ENCODE measurements around the gene METTL16.
"Not testable (repeated sequence)": the region's sequence is repeated elsewhere in the genome, so short reads cannot be mapped to it uniquely, and the experiment has no call there.

METTL16 gene

DNA sequence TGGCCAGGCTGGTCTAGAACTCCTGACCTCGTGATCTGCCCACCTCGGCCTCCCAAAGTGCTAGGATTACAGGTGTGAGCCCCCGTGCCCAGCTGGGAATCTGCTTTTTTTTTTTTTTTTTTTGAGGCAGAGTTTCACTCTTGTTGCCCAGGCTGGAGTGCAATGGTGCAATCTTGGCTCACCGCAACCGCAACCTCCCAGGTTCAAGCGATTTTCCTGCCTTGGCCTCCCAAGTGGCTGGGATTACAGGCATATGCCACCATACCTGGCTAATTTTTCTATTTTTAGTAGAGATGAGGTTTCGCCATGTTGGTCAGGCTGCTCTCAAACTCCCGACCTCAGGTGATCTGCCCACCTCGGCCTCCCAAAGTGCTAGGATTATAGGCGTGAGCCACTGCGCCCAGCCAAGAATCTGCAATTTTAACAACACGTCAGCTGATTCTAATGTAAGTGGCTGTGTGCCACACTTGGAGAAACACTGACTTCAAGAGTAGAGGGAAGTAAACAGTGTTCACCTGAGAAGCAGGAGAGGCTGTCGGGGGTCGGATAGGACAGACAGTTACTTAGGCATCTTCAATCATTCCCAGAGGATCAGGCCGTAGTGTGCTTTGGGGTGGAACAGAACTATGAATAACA, 10.2 kb upstream of the METTL16 start:
- H3K36me3 Mint-ChIP-seq (ENCODE audit: low read depth); H3K4me3 Mint-ChIP-seq; H3K9me3 Mint-ChIP-seq; H3K27ac Mint-ChIP-seq; intact Hi-C loops (cut with micrococcal nuclease); H3K27me3 Mint-ChIP-seq; H3K4me1 Mint-ChIP-seq (ENCODE audit: low read depth): not testable (repeated sequence)

GRCh38 chr17:2521257-2521656, 9.6 kb upstream of the METTL16 start:
- no peak overlapping the region for H3K27ac Mint-ChIP-seq
- no peaks in the 10 kb centered on the region for H3K9me3 Mint-ChIP-seq
- H3K36me3 Mint-ChIP-seq (ENCODE audit: low read depth) = no peaks in the 10 kb centered on the region
- H3K4me3 Mint-ChIP-seq = no peak overlapping the region
- no peaks in the 10 kb centered on the region for H3K4me1 Mint-ChIP-seq (ENCODE audit: low read depth)
- intact Hi-C loops (cut with micrococcal nuclease) = no loop called here
- H3K27me3 Mint-ChIP-seq = no peaks in the 10 kb centered on the region

DNA sequence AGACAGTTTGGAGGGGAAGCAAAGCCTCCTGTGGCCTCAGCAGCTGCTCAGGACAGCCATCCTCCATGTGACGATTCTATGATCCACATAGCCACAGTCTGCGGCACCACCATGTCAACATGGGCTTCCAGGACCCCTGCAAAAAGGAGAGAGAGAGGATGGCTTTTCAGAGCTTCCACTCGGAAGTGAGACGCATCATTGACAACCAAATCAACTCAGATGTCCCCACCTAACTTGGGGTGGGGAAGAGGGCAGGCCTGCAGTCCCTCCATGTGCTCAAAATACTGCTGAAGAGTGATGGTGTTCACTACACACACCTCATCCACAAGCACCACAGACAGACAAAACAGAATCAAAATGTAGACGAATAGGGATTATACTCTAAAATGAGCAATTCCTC, 5.9 kb upstream of the METTL16 start:
- intact Hi-C loops (cut with micrococcal nuclease) = no loop called here
- no peak overlapping the region for H3K27ac Mint-ChIP-seq
- no peak overlapping the region for H3K4me3 Mint-ChIP-seq
- H3K9me3 Mint-ChIP-seq = no peaks in the 10 kb centered on the region
- no peaks in the 10 kb centered on the region for H3K36me3 Mint-ChIP-seq (ENCODE audit: low read depth)
- no peaks in the 10 kb centered on the region for H3K4me1 Mint-ChIP-seq (ENCODE audit: low read depth)
- H3K27me3 Mint-ChIP-seq = no peaks in the 10 kb centered on the region

GRCh38 chr17:2511138-2511461, 588 bp downstream of the METTL16 start:
- H3K9me3 Mint-ChIP-seq = no peaks in the 10 kb centered on the region
- intact Hi-C loops (cut with micrococcal nuclease) = loop anchor here (5.0 kb wide), 1 partner anchor 81 kb away; the partner anchor contains the start of gene PAFAH1B1
- peaks cover 10% of the 10 kb centered on the region for H3K4me1 Mint-ChIP-seq (ENCODE audit: low read depth)
- no peak overlapping the region for H3K4me3 Mint-ChIP-seq
- H3K36me3 Mint-ChIP-seq (ENCODE audit: low read depth) = peaks cover 4% of the 10 kb centered on the region
- no peaks in the 10 kb centered on the region for H3K27me3 Mint-ChIP-seq
- no peak overlapping the region for H3K27ac Mint-ChIP-seq

DNA sequence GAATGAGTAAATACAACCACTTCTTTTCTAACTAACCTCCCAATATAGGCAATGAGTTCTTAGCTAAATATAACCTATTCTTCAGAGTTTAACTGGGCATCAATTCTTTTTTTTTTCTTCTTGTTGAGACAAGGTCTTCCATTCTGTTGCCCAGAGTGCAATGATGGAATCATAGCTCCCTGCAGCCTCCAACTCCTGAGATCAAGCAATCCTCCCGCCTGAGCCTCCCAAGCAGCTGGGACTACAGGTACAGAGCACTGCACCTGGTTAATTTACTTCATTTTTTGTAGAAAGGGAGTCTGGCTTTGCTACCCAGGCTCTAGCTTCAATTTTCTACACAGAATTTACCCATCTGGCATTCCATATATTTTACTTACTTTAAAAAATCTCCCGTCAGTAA, 1.1 kb downstream of the METTL16 start:
- Mint-ChIP-seq H3K4me1 (ENCODE audit: low read depth) (peaks cover 14% of the 10 kb centered on the region), H3K36me3 (ENCODE audit: low read depth) (peaks cover 9% of the 10 kb centered on the region), H3K27ac (no peak overlapping the region), H3K27me3 (no peaks in the 10 kb centered on the region), H3K9me3 (no peaks in the 10 kb centered on the region), H3K4me3 (no peak overlapping the region)
- intact Hi-C loops (cut with micrococcal nuclease) = loop anchor here (5.0 kb wide), 1 partner anchor 82 kb away; the partner anchor contains the start of gene PAFAH1B1

DNA sequence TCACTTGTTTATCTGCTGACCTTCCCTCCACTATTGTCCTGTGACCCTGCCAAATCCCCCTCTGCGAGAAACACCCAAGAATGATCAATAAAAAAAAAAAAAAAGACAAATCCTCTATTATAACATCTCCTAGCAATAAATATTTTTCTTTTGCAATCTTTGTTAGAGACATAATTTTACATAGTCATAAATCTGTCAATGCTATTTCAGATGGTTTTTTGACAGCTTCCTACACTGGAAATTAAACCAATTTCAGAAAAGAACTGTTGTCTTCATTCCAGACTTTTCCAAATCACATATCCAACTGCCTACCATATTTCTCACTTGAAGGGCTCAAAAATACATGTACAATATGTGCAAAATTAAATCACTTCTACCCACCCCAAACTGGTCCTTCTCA, 3.7 kb downstream of the METTL16 start:
- Mint-ChIP-seq H3K27me3 (no peaks in the 10 kb centered on the region), H3K4me3 (no peak overlapping the region), H3K4me1 (ENCODE audit: low read depth) (peaks cover 16% of the 10 kb centered on the region), H3K27ac (no peak overlapping the region), H3K36me3 (ENCODE audit: low read depth) (peaks cover 12% of the 10 kb centered on the region), H3K9me3 (no peaks in the 10 kb centered on the region)
- intact Hi-C loops (cut with micrococcal nuclease) = no loop called here

- not testable (repeated sequence) for H3K4me3 Mint-ChIP-seq
- peaks cover 17% of the 10 kb centered on the region for H3K36me3 Mint-ChIP-seq (ENCODE audit: low read depth)
Observed at GRCh38 chr17:2507015-2507414, 4.7 kb downstream of the METTL16 start.

DNA sequence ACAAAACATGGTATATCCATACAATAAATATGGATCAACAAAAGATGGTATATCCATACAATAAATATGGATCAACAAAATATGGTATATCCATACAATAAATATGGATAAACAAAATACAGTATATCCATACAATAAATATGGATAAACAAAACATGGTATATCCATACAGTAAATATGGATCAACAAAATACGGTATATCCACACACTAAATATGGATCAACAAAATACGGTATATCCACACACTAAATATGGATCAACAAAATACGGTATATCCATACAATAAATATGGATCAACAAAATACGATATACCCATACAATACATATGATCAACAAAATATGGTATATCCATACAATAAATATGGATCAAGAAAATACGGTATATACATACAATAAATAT, 8.1 kb downstream of the METTL16 start:
- H3K36me3 Mint-ChIP-seq (ENCODE audit: low read depth) = peaks cover 48% of the 10 kb centered on the region
- no peaks in the 10 kb centered on the region for H3K9me3 Mint-ChIP-seq
- no peak overlapping the region for H3K4me3 Mint-ChIP-seq
- intact Hi-C loops (cut with micrococcal nuclease) = no loop called here
- H3K27ac Mint-ChIP-seq = no peak overlapping the region
- peaks cover 21% of the 10 kb centered on the region for H3K4me1 Mint-ChIP-seq (ENCODE audit: low read depth)
- no peaks in the 10 kb centered on the region for H3K27me3 Mint-ChIP-seq

More at GRCh38 chr17:2507015-2507414, 4.7 kb downstream of the METTL16 start:
- H3K9me3 Mint-ChIP-seq; intact Hi-C loops (cut with micrococcal nuclease); H3K27me3 Mint-ChIP-seq; H3K27ac Mint-ChIP-seq: not testable (repeated sequence)
- peaks cover 26% of the 10 kb centered on the region for H3K4me1 Mint-ChIP-seq (ENCODE audit: low read depth)

DNA sequence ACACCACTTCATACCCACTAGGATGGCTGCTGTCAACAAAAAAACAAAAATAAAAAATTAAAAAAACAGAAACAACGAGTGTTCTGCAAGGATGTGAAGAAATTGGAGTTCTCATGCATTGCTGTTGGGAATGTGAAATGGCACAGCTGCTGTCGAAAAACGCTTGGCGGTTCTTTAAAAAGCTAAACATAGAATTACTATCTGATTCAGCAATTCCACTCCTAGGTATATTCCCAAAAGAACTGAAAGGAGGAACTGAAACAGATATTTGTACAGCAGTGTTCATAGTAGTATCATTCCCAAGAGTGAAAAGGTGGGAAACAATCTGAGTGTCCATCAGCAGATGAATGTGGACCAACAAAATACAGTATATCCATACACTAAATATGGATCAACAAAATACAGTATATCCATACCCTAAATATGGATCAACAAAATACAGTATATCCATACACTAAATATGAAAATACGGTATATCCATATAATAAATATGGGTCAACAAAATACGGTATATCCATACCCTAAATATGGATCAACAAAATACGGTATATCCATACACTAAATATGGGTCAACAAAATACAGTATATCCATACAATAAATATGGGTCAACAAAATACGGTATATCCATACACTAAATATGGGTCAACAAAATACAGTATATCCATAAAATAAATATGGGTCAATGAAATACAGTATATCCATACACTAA, 8.7 kb downstream of the METTL16 start:
- no peak overlapping the region for H3K27ac Mint-ChIP-seq
- peaks cover 16% of the 10 kb centered on the region for H3K4me1 Mint-ChIP-seq (ENCODE audit: low read depth)
- peaks cover 54% of the 10 kb centered on the region for H3K36me3 Mint-ChIP-seq (ENCODE audit: low read depth)
- intact Hi-C loops (cut with micrococcal nuclease) = no loop called here
- no peak overlapping the region for H3K4me3 Mint-ChIP-seq
- H3K9me3 Mint-ChIP-seq = no peaks in the 10 kb centered on the region
- no peaks in the 10 kb centered on the region for H3K27me3 Mint-ChIP-seq

GRCh38 chr17:2500446-2500845, 11.2 kb downstream of the METTL16 start:
- Mint-ChIP-seq H3K36me3 (ENCODE audit: low read depth) (peaks cover 65% of the 10 kb centered on the region), H3K4me3 (no peak overlapping the region), H3K27ac (no peak overlapping the region), H3K9me3 (no peaks in the 10 kb centered on the region), H3K27me3 (no peaks in the 10 kb centered on the region), H3K4me1 (ENCODE audit: low read depth) (peaks cover 10% of the 10 kb centered on the region)
- intact Hi-C loops (cut with micrococcal nuclease) = no loop called here

GRCh38 chr17:2489286-2489685, 22.4 kb downstream of the METTL16 start:
- H3K27ac Mint-ChIP-seq; H3K9me3 Mint-ChIP-seq; H3K36me3 Mint-ChIP-seq (ENCODE audit: low read depth); H3K4me3 Mint-ChIP-seq; H3K27me3 Mint-ChIP-seq; intact Hi-C loops (cut with micrococcal nuclease): not testable (repeated sequence)
- peaks cover 29% of the 10 kb centered on the region for H3K4me1 Mint-ChIP-seq (ENCODE audit: low read depth)

- intact Hi-C loops (cut with micrococcal nuclease) = no loop called here
- H3K27me3 Mint-ChIP-seq = no peaks in the 10 kb centered on the region
- H3K36me3 Mint-ChIP-seq (ENCODE audit: low read depth) = peaks cover 7% of the 10 kb centered on the region
- H3K9me3 Mint-ChIP-seq = no peaks in the 10 kb centered on the region
- no peak overlapping the region for H3K4me3 Mint-ChIP-seq
- H3K4me1 Mint-ChIP-seq (ENCODE audit: low read depth) = peaks cover 22% of the 10 kb centered on the region
- H3K27ac Mint-ChIP-seq = no peak overlapping the region
Observed at GRCh38 chr17:2487306-2487705, 24.4 kb downstream of the METTL16 start.

- H3K4me3 Mint-ChIP-seq; intact Hi-C loops (cut with micrococcal nuclease); H3K36me3 Mint-ChIP-seq (ENCODE audit: low read depth); H3K27me3 Mint-ChIP-seq; H3K27ac Mint-ChIP-seq; H3K9me3 Mint-ChIP-seq: not testable (repeated sequence)
- H3K4me1 Mint-ChIP-seq (ENCODE audit: low read depth) = peaks cover 22% of the 10 kb centered on the region
Observed at GRCh38 chr17:2486709-2487108, 25.0 kb downstream of the METTL16 start.

- intact Hi-C loops (cut with micrococcal nuclease) = no loop called here
- Mint-ChIP-seq H3K4me1 (ENCODE audit: low read depth) (peaks cover 22% of the 10 kb centered on the region), H3K27ac (no peak overlapping the region), H3K27me3 (no peaks in the 10 kb centered on the region), H3K9me3 (no peaks in the 10 kb centered on the region), H3K4me3 (no peak overlapping the region), H3K36me3 (ENCODE audit: low read depth) (peaks cover 6% of the 10 kb centered on the region)
Observed at GRCh38 chr17:2485970-2486369, 25.7 kb downstream of the METTL16 start.

- H3K27ac Mint-ChIP-seq = no peak overlapping the region
- no peaks in the 10 kb centered on the region for H3K27me3 Mint-ChIP-seq
- H3K9me3 Mint-ChIP-seq = no peaks in the 10 kb centered on the region
- no peak overlapping the region for H3K4me3 Mint-ChIP-seq
- peaks cover 11% of the 10 kb centered on the region for H3K36me3 Mint-ChIP-seq (ENCODE audit: low read depth)
- intact Hi-C loops (cut with micrococcal nuclease) = no loop called here
- peaks cover 22% of the 10 kb centered on the region for H3K4me1 Mint-ChIP-seq (ENCODE audit: low read depth)
Observed at GRCh38 chr17:2485543-2485942, 26.1 kb downstream of the METTL16 start.
